NOMO-1 treated with dmso at 0.1 percent for 144 hours (cell line): Measurements from ENCODE around the gene PDCD1.
"Not testable (repeated sequence)": the region's sequence is repeated elsewhere in the genome, so short reads cannot be mapped to it uniquely, and the experiment has no call there.

ENCODE experiments used
- DNase-seq: peaks from one replicate; lab custom pipeline; 2025; ENCODE audit not compliant: unreplicated experiment; lab: John Stamatoyannopoulos, UW

The PDCD1 gene

GRCh38 chr2:241835611-241836010, 23.1 kb downstream of the PDCD1 start:
- no peak for DNase-seq

GRCh38 chr2:241834527-241835210, 24.0 kb downstream of the PDCD1 start:
- no peak for DNase-seq

GRCh38 chr2:241833756-241834526, 24.8 kb downstream of the PDCD1 start:
- DNase-seq = not testable (repeated sequence)

- no peak for DNase-seq
These were observed 25.5 kb downstream of the PDCD1 start for GRCh38 chr2:241833101-241833663.

DNA sequence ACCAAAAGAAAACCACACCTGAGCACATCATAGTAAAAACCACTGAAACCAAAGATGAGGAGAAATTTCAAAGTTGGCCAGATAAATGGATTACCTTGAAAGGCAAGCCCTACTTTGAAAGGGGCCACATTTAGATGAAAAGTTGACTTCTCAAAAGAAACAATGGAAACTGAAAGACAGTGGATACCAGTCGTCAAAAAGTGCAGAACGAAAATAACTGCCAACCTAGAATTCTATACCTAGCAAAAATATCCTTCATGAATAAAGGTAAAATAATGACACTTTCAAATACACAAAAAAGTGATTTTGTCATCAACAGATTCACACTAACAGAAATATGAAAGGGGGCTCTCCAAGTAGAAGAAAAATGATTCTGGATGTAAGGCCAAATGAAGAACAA, 31.3 kb downstream of the PDCD1 start:
- no peak for DNase-seq

DNA sequence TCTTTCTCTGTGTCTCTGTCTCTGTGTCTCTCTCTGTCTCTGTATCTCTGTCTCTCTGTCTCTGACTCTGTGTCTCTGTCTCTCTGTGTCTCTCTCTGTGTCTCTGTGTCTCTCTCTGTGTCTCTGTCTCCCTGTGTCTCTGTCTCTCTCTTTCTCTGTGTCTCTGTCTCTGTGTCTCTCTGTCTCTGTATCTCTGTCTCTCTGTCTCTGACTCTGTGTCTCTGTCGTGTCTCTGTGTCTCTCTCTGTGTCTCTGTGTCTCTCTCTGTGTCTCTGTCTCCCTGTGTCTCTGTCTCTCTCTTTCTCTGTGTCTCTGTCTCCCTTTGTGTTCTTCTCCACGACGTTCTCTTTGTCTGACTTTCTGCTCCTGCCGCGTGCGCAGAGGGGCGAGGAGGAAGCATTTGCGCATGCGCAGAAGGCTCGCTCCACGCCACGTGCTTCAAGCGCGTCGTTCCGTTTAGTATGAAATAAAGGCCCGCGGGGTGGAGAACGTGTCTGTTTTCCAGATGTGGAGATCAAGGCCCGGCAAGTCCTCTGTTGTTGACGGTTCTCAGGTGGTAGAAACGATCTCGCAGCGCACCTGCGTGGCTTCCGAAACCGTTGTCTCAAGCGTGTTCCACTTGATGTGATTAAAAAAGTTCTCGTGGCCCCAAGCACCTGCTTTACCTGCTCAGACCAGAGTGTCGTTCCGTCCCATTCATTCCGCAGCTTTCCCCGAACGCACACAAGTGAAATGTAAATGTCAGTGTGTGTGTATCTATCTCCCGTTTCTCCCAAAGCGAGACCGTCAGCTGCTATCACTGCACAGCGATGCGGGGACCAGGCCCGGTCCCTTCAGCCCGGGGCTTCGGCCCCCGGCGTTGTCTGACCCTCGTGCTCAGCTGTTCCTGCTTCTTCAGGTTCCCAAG, 34.9 kb downstream of the PDCD1 start:
- DNase-seq = not testable (repeated sequence)

GRCh38 chr2:241822264-241822623, 36.5 kb downstream of the PDCD1 start:
- no peak for DNase-seq

DNA sequence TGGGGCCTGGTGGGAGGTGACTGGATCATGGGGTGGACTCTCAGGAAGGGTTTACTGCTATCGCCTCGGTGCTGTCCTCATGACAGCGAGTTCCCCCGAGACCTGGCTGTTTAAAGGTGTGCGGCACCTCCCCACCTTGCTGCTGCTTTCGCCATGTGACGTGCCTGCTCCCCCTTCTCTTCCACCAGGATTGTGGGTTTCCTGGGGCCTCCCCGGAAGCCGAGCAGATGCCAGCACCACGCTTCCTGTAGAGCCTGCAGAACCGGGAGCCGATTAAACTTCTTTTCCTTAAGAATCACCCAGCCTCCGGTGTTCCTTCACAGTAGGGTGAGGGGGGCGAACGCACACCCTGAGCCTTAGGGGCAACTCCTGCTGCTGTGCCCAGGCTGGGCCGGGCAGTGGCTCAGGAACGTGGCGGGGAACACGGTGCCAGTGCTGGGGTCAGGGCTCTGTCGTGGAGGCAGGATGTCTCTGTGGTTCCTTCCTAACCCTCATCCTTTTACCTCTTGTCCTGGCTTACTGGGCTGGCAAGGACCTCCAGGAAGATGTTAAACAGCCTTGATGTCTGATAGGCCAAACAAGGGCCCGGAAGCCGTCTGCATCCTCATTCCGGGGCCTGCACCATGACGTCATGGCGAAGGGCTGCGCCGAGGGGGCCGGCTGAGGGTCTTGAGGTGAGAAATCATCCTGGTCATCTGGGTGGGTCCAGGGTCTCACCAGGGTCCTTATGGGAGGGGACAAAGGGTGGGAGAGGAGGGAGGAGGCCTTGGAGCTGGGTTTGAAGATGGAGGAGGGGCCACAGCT, 37.0 kb downstream of the PDCD1 start:
- DNase-seq = no peak

DNA sequence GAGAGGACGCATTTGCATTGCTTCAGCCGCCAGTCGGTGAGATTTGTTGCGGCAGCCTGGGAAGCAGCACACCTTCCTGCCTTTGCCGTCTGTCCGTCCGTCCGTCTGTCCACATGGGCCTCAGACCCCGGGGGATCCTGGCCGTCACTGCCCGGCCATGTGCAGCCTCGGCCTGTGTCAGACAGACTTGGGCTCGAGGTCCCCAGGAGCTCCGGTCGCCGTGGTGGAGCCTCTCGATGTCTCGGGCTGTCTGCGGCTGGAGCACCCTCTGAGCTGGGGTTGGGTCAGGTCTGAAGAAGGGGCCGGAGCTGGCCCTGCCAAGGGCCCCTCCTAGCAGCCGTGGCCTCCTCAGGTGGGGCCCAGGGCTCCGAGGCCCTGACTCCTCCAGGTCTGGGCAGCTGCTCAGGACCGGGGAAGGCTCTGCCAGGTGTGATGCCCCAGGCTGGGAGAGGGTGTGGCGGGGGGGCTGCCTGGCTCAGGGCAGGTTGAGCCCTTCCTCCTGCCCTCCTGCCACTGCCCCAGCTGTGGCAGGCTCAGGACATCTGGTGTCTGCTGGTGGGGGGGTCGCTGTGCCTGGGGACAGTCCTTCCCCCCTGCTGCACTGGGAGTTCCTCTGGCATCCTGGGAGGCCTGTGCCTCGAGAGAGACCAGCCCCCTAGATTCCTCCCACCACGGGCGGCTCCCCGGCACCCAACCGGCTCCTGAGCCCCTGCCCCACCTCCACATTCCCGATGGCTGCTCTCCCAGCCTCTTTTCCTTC, 37.9 kb downstream of the PDCD1 start:
- no peak for DNase-seq

DNA sequence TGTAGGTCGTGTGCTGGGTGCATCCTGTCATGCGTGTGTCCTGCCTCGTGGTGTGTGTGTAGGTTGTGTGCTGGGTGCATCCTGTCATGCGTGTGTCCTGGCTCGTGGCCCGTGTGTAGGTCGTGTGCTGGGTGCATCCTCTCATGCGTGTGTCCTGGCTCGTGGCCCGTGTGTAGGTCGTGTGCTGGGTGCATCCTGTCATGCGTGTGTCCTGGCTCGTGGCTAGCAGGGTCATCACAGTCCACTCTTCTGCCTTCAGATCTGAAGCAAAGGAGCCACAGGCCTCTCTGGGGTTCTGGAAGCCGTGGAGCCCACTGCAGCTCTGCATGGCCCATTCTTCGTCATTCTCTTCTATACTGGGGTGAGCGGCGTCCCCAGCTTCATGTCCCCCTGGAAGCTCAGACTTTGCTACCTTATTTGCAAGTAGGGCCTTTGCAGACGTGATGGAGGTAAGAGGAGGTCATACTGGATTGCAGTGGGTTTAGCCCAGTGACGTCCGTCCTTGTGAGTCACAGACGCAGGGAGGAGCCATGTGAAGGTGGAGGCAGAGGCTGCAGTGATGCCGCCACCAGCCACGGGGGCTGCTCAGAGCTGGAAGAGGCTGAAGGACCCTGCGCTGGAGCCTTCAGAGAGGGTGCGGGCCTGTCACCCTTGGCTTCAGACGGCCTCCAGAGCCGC, 38.6 kb downstream of the PDCD1 start:
- DNase-seq = not testable (repeated sequence)

DNA sequence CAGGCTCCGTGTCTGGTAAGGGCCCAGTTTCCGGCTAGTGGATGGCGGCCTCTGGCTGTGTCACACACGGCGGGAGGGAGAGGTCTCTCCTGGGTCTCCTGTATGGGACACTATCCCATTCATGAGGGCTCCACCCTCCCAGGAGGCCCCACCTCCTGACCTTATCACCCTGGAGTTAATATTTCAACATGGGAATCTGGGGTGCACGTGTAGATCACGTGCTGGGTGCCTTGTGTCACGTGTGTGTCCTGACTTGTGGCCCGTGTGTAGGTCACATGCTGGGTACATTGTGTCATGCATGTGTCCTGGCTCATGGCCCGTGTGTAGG, 39.8 kb downstream of the PDCD1 start:
- no peak for DNase-seq

DNA sequence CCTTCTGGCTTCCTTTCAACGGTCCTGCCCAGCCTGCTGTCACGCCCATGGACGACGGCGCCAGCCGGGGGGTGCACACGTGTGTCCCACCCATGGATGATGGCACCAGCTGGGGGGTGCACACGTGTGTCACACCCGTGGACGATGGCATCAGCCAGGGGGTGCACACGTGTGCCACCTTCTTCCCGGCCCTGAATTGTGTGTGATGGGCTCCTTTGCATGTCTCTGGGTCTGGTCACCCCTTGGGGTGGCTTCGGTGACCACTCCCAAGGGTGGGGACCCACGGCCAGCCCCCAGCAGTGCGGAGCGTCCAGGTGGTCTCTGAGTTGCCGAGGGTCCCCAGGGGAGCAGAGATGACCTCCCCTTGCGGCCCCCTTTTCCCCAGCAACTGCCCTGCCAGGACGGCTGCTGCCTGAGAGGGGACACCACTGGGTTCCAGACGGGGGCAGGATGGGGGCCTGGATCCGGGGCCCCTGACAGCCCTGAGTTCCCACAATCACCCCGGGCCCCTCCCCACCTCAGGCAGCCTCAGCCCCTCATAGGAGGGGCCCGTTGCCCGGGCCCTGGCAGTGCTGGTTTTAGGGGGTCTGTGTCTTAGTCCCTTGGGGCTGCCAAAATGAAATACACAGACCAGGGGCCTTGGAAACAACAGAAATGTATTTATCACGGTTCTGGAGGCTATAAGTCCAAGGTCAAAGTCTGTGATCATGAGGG, 40.3 kb downstream of the PDCD1 start:
- no peak for DNase-seq

DNA sequence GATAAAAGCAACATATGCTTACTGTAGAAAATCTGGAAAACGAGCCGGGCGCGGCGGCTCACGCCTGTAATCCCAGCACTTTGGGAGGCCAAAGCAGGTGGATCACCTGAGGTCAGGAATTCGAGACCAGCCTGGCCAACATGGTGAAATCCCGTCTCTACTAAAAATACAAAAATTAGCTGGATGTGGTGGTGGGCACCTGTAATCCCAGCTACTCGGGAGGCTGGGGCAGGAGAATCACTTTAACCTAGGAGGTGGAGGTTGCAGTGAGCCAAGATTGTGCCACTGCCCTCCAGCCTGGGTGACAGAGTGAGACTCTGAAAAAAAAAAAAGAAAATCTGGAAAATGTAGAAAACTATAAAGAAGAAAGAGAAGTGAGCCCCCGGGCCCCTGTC, 40.9 kb downstream of the PDCD1 start:
- not testable (repeated sequence) for DNase-seq

DNA sequence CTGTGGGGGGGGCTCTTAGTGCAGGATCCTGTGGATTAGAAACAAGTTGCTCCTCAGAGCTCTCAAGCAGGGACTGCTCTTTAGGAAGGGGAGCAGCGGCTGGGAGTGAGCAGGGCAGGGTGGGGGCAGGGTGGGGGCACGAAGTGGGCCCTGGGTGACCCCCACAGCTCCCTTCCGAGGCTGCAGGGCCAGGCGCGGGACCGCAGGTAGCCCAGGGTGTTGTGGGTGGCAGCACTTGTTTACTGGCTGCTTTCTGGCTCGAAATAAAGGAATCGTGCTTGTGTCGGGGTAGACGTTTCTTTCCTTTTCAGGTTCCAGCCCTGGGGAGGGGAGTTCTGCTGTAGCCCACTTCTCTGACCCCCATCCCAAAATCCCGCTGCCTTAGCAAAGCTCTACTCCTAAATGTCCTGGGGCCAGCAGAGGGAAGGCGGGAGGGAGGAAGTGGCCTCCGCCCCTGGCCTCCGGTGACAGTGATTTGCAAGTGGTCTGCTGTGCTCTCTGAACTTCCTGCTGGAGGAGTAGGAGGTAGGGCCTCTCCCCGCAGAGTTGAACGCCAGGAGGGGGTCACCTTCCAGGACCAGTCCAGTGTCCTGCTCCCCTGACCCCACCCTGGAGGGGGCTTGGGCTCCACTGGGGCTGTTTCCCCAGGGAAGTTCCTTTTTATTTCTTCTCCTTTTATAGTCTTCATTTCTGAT, 41.4 kb downstream of the PDCD1 start:
- DNase-seq = no peak

- DNase-seq = no peak
These were observed 42.1 kb downstream of the PDCD1 start for GRCh38 chr2:241816431-241817121.

DNA sequence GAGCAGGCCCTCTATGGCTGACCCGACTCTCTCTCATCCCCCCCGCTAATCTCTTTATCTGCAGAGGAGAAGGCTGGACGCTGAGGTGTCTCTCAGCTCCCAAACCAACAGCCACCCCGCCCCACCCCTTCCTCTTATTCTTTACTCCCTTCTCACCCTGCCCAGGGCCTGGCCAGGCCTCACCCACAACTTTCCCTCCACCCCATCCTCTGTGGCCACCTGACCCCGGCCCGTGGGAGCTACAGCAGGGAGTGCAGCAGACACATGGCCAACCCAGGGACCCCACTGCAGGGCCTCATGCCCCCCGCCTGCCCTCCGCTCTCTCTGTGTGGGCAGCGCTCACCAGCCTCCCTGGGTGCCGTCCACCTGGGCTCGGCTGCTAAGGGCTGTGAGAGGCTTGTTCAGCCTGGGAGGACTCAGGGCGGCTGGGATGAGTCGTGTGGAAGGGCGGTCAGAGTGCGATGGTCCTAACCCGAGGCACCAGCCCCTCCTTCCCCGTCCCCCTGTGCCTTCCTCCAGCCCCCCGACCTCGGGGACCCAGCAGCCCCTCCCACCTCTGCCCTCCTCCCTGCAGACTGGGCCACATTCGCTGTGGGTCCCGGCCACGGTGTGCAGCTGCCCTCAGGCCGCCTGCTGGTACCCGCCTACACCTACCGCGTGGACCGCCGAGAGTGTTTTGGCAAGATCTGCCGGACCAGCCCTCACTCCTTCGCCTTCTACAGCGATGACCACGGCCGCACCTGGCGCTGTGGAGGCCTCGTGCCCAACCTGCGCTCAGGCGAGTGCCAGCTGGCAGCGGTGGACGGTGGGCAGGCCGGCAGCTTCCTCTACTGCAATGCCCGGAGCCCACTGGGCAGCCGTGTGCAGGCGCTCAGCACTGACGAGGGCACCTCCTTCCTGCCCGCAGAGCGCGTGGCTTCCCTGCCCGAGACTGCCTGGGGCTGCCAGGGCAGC, 42.9 kb downstream of the PDCD1 start:
- no peak for DNase-seq
